ENCODE data around the gene DERL3.
A peak's percentile ranks its signal among the peaks of the same experiment; 100 is the strongest.

DERL3 gene

GRCh38 chr22:23847310-23847920 is 8.6 kb upstream of the DERL3 start:
- no peak for DNase-seq (ENCODE audit: low read depth)

- DNase-seq (ENCODE audit: low read depth) = no peak
These were observed 7.3 kb upstream of the DERL3 start for GRCh38 chr22:23846081-23846469.

- no peak for DNase-seq (ENCODE audit: low read depth)
These were observed 6.7 kb upstream of the DERL3 start for GRCh38 chr22:23845265-23846080.

GRCh38 chr22:23844739-23845202 is 6.0 kb upstream of the DERL3 start:
- no peak for DNase-seq (ENCODE audit: low read depth)

DNA sequence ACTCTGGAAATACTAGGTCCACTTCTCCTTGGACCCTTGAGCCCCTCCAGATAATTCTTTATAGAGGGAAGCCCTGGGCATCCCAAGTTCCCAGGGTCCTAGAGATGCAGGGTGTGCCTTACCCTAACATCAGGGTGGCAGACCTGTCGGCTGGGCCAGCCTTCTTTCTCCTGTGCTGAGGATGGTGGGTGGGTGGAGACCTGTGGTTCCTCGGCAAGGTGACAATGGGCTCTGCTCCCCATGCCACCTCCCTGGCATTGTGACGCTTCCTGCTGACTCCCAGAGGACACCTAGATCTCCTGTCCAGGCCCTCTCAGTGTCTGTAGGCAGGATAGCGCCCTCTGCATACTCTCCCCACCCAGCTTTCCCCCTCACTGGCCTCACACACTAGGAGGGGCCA is 3.8 kb upstream of the DERL3 start:
- no peak for DNase-seq (ENCODE audit: low read depth)

DNA sequence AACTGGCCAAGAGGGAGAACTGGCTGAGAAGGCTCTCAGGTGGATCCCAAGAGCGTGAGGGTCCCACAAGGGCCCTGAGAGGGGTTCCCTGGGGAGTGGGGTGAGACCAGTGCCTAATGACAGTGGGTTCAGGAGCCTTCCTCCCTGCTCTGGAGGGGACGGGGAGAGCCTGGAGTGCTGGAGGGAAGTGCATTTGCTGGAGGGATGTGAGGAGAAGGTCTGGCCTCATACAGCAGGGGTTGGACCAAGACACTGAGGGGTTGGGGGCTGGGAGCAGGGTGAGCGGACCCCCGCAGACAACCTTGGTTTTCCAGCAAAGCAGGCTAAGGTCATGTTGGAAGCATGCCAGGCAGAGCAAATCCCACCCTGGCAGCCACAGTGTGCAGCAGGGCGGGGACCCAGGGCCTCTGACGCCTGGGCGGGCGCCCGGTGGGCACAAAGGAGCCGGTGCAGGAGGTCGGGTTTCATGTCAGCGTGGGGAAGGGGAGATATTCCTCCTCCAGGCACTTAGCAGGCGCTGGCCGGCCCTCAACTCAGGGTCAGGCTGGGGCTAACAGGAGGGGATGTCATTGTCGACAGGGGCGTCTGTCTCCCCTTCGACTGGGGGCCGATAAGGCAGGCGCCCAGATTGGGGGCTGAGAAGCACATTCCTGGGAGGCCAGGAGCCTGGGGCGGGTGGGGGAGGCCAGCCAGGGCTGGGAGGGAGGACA is 3.1 kb upstream of the DERL3 start:
- DNase-seq (ENCODE audit: low read depth) = no peak

DNA sequence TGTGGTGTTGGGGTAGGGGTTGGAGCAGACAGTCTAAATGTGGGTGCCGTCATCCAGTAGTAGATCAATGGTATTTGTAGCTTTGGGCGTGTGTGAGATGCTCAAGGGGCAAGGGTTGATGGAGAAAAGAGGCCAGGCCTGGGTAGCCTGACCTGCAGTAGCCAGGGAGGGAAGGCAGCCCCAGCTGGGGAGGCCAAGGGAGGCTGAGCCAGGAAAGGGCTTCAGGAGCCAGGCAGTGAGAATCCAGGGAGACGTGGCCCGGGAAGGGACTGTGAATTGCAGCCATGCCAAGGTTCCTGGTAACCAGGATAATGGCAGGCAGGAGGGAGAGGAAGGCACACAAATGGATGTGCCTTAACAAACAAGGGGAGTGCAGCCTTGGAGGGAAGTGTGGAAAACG is 2.5 kb upstream of the DERL3 start:
- no peak for DNase-seq (ENCODE audit: low read depth)

GRCh38 chr22:23840026-23840425 is 1.2 kb upstream of the DERL3 start:
- no peak for DNase-seq (ENCODE audit: low read depth)

DNA sequence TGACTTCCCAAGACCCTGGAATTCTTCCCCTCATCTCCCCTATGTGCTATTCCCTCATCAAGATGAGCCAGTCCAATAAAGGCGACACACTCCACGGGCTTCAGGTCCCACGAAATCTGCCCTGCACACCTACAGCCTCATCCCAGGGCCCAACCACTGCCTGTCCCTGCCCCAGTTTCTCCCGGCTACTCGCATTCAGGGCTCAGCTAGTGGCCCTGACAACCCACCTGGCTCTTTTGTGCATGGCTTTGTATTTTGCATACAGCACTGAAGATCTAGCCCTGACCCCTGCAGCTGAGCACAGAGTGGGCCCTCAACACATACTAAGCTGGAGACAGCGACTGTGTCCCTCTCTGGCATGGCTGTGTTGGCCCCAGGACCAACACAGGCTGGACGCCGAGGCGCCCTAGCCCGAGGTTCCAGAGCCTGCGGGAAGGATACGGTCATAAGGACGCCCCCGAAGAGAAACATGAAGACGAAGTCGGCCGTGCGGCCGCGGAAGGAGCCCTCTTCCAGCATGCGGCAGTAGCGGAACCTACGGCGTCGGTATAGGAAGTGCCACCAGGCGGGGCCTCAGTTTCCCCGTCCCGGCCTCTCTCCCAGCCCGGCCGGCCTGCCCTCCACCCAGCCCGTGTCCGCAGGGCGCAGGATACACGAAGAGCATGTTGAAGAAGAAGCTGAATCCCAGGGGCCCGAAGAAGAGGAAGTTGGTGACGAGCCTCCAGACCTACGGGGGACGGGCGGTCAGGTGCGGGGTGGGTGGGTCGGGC is 710 bp downstream of the DERL3 start:
- no peak for DNase-seq (ENCODE audit: low read depth)

DNA sequence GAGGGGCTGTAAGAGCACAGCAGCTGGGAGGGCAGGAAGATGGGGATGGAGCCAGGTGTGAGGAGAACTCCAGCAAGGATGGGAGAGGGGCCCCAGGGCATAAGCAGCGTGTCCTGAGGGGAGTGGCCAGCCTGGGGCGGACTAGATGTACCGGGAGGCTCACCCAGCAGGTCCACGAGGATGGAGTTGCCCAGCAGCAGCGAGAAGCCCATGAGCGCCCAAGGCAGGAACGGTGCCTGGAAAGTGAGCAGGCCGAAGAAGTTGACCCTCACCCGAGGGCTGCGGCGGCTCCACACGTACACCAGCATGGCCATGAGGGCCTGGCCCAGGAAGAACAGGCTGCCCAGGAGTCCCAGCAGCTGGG is 1.3 kb downstream of the DERL3 start:
- no peak for DNase-seq (ENCODE audit: low read depth)

DNA sequence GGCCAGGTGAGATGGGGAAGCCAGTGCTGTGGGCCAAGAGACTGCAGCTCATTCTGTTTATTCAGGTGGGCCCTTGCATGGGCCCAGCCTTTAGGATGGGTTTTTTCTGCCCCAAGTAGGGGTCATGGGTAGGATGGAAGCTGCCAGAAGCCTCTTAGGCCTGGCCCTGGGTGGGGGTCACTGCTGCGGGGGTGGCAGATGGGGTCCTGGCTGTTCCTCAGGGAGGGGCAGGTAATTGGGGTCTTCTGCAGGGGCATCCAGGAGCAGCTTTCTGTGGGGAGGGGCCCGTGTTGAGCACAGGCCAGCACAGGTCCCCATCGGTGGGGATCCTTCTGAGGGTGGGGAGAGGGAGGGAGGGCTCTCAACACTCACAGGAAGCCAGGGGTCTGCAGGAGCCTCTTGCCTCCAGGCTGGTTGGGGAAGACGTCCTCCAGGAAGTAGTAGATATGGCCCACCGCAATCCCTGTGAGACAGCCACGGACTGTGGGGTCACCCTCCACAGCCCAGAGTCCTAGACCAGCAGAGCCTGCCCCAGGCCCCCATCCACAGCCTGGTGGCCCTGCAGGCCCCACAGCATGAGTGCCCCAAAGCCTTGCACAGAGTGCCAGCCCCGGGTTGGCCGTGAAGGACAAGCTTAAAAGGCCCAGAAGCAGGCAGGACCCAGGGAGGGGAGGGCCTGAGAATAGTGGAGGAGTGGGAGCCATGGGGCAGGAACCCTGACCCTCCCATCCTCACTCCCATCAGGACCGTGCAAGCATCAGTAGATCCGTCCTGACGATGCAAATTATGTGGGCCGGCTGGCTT is 1.9 kb downstream of the DERL3 start:
- DNase-seq (ENCODE audit: low read depth) = no peak

GRCh38 chr22:23836281-23836680 is 2.5 kb downstream of the DERL3 start:
- DNase-seq (ENCODE audit: low read depth) = no peak

GRCh38 chr22:23835484-23836144 is 3.2 kb downstream of the DERL3 start:
- DNase-seq (ENCODE audit: low read depth) = peak; percentile 8

DNA sequence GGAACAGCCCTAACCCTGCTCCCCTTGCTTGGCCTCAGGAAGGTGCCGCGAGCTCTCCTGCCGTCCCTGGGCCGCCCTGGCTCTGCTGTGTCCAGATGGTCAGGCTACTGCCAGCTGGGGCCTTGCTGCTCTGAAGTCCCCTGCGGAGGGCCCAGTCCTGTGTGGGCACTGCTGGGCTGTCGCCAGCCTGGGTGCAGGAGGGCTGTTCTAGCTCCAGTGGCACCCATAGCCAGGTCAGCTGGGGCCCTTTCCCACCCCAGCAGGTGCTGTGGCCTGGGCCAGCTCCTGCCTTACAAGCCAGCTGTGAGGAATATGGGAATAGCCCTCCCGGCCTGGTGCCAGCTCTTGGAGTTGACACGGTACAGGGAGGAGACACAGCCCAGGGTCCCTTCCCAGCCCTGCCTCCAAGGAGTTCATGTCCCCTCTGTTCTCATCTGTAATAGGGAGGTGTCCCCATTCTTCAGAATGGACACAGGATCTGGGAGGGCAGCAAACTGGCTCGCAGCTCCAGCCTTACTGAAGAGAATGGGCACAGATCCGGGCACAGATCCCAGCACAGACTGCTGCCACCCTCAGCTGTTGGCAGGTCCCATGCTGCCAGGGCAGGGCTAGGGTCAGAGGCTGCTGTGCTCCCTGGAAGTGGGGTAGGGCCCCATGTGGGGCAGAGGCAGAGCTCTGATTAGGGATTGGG is 3.9 kb downstream of the DERL3 start:
- no peak for DNase-seq (ENCODE audit: low read depth)

DNA sequence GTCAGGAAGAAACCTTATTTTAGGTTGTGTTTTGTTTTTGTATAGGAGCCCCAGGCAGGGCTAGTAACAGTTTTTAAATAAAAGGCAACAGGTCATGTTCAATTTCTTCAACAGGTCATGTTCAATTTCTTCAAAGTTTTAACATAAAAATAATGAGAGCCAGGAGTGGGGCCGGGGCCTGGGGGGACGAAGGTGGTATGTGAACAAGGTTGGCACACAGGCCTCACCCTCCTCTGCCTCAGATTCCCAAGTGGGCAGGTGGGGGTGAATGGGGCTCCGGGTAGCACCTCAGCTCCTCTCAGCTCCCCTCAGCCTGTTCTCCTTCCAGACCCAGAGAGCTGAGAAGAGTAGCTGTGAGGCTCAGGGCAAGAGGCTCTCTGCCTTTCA is 4.4 kb downstream of the DERL3 start:
- no peak for DNase-seq (ENCODE audit: low read depth)

GRCh38 chr22:23833911-23834317 is 4.9 kb downstream of the DERL3 start:
- no peak for DNase-seq (ENCODE audit: low read depth)

- no peak for DNase-seq (ENCODE audit: low read depth)
These were observed 5.6 kb downstream of the DERL3 start for GRCh38 chr22:23833017-23833751.

- DNase-seq (ENCODE audit: low read depth) = no peak
These were observed 6.4 kb downstream of the DERL3 start for GRCh38 chr22:23832226-23833016.

GRCh38 chr22:23831781-23832180 is 7.0 kb downstream of the DERL3 start:
- DNase-seq (ENCODE audit: low read depth) = no peak
